WTC11 (cell line): Measurements from ENCODE around the gene S100A12. TPM values are rescaled to one million over a fixed set of nuclear protein-coding genes. Genes with fewer than 3 reads are reported as not detected.

Experiments
- ATAC-seq: fragments of 200-7000 bp; cut with Tn5 transposase; 2 replicates; pipeline ENCODE4 v1.10.0; 2021; ENCODE audit warnings: mild to moderate bottlenecking, moderate library complexity
- CTCF ChIA-PET: fragments of 300-600 bp; sonication (Branson Sonifier 250); formaldehyde crosslinking; loops from one replicate; lab custom pipeline; 2021; ENCODE audit warnings: antibody characterized with exemption; lab: Charles Lee
- POLR2A ChIA-PET: fragments of 350-600 bp; sonication (Branson Sonifier 250); formaldehyde crosslinking; loops from one replicate; lab custom pipeline; 2021; ENCODE audit warnings: antibody characterized with exemption; lab: Charles Lee
- DNase-seq: peaks from one replicate; pipeline ENCODE4 v3.0.0; 2021; ENCODE audit warnings: low spot score
- H3K27ac Mint-ChIP-seq: 2 replicates; pipeline ENCODE4 v1.8.0; 2021; ENCODE audit warnings: mixed read lengths
- H3K27me3 Mint-ChIP-seq: 2 replicates; pipeline ENCODE4 v1.8.0; 2021; ENCODE audit warnings: low read depth, mild to moderate bottlenecking, moderate library complexity, mixed read lengths
- H3K36me3 Mint-ChIP-seq: 2 replicates; pipeline ENCODE4 v1.8.0; 2021; ENCODE audit warnings: mixed read lengths
- H3K4me1 Mint-ChIP-seq: 2 replicates; pipeline ENCODE4 v1.8.0; 2022; ENCODE audit warnings: mixed read lengths
- H3K4me3 Mint-ChIP-seq: 2 replicates; pipeline ENCODE4 v1.8.0; 2021; ENCODE audit warnings: mild to moderate bottlenecking, moderate library complexity, mixed read lengths
- H3K9me3 Mint-ChIP-seq: 2 replicates; pipeline ENCODE4 v1.8.0; 2021; ENCODE audit warnings: mixed read lengths
- ATF3 ChIP-seq: sonication (generic); formaldehyde crosslinking; conservative IDR thresholded peaks from 2 replicates; pipeline ENCODE4 v1.8.1; 2022; ENCODE audit warnings: mild to moderate bottlenecking, missing genetic modification reagents
- ATF6 ChIP-seq: sonication (generic); formaldehyde crosslinking; IDR thresholded peaks from 2 replicates; pipeline ENCODE4 v1.8.1; 2023; ENCODE audit warnings: mild to moderate bottlenecking, missing genetic modification reagents
- CDX4 ChIP-seq: fragments of 250-450 bp; sonication (Bioruptor Pico); IDR thresholded peaks from 2 replicates; pipeline ENCODE4 v1.9.0; 2021; ENCODE audit warnings: moderate library complexity, mild to moderate bottlenecking, inconsistent platforms, borderline replicate concordance
- CREM ChIP-seq: sonication (generic); formaldehyde crosslinking; IDR thresholded peaks from 2 replicates; pipeline ENCODE4 v1.8.1; 2022; ENCODE audit warnings: mild to moderate bottlenecking, missing genetic modification reagents, moderate library complexity
- E2F5 ChIP-seq: sonication (generic); formaldehyde crosslinking; IDR thresholded peaks from 2 replicates; pipeline ENCODE4 v1.8.1; 2022; ENCODE audit warnings: mild to moderate bottlenecking, moderate library complexity, missing genetic modification reagents
- GTF2I ChIP-seq: fragments of 250-450 bp; sonication (Bioruptor Pico); conservative IDR thresholded peaks from 2 replicates; pipeline ENCODE4 v1.4.0; 2021; ENCODE audit warnings: mild to moderate bottlenecking
- HMGA2 ChIP-seq: fragments of 250-450 bp; sonication (Bioruptor Pico); IDR thresholded peaks from 2 replicates; pipeline ENCODE4 v1.4.0; 2021; ENCODE audit warnings: mild to moderate bottlenecking, moderate library complexity
- HMGXB4 ChIP-seq: sonication (generic); formaldehyde crosslinking; IDR thresholded peaks from 2 replicates; pipeline ENCODE4 v1.8.1; 2023; ENCODE audit warnings: mild to moderate bottlenecking, moderate library complexity, missing genetic modification reagents
- JUN ChIP-seq: sonication (generic); formaldehyde crosslinking; IDR thresholded peaks from 2 replicates; pipeline ENCODE4 v1.8.0; 2023; ENCODE audit warnings: mild to moderate bottlenecking, missing genetic modification reagents
- MXD4 ChIP-seq: fragments of 250-450 bp; sonication (Bioruptor Pico); IDR thresholded peaks from 2 replicates; pipeline ENCODE4 v1.8.0; 2021; ENCODE audit warnings: mild to moderate bottlenecking, moderate library complexity, borderline replicate concordance
- NFE2L1 ChIP-seq: sonication (generic); formaldehyde crosslinking; IDR thresholded peaks from 2 replicates; pipeline ENCODE4 v1.8.1; 2023; ENCODE audit warnings: missing genetic modification reagents
- NFYB ChIP-seq: sonication (generic); formaldehyde crosslinking; conservative IDR thresholded peaks from 2 replicates; pipeline ENCODE4 v1.8.0; 2022; ENCODE audit warnings: low read depth, missing genetic modification reagents
- OVOL2 ChIP-seq: fragments of 250-450 bp; sonication (Bioruptor Pico); IDR thresholded peaks from 2 replicates; pipeline ENCODE4 v1.9.0; 2021; ENCODE audit warnings: mild to moderate bottlenecking, borderline replicate concordance
- PRDM15 ChIP-seq: sonication (generic); formaldehyde crosslinking; IDR thresholded peaks from 2 replicates; pipeline ENCODE4 v1.8.0; 2022; ENCODE audit warnings: missing genetic modification reagents
- SMAD3 ChIP-seq: sonication (generic); formaldehyde crosslinking; IDR thresholded peaks from 2 replicates; pipeline ENCODE4 v1.8.0; 2022; ENCODE audit warnings: missing genetic modification reagents, mild to moderate bottlenecking, borderline replicate concordance
- SMAD4 ChIP-seq: sonication (generic); formaldehyde crosslinking; IDR thresholded peaks from 2 replicates; pipeline ENCODE4 v1.8.0; 2022; ENCODE audit warnings: mild to moderate bottlenecking, missing genetic modification reagents
- TEAD1 ChIP-seq: sonication (generic); formaldehyde crosslinking; IDR thresholded peaks from 2 replicates; pipeline ENCODE4 v1.8.0; 2022; ENCODE audit warnings: mild to moderate bottlenecking, missing genetic modification reagents
- TP53 ChIP-seq: sonication (generic); formaldehyde crosslinking; IDR thresholded peaks from 2 replicates; pipeline ENCODE4 v1.8.1; 2023; ENCODE audit warnings: mild to moderate bottlenecking, missing genetic modification reagents
- USF1 ChIP-seq: sonication (generic); formaldehyde crosslinking; IDR thresholded peaks from 2 replicates; pipeline ENCODE4 v1.8.0; 2022; ENCODE audit warnings: mild to moderate bottlenecking, missing genetic modification reagents
- USF2 ChIP-seq: sonication (generic); formaldehyde crosslinking; IDR thresholded peaks from 2 replicates; pipeline ENCODE4 v1.8.1; 2023; ENCODE audit warnings: mild to moderate bottlenecking, missing genetic modification reagents, moderate library complexity
- ZBTB21 ChIP-seq: sonication (generic); formaldehyde crosslinking; IDR thresholded peaks from 2 replicates; pipeline ENCODE4 v1.8.1; 2023; ENCODE audit warnings: mild to moderate bottlenecking, missing genetic modification reagents, borderline replicate concordance
- ZBTB43 ChIP-seq: sonication (generic); formaldehyde crosslinking; IDR thresholded peaks from 2 replicates; pipeline ENCODE4 v1.8.1; 2023; ENCODE audit warnings: mild to moderate bottlenecking, missing genetic modification reagents
- ZNF219 ChIP-seq: sonication (generic); formaldehyde crosslinking; IDR thresholded peaks from 2 replicates; pipeline ENCODE4 v1.8.0; 2023; ENCODE audit warnings: missing genetic modification reagents, mild to moderate bottlenecking, borderline replicate concordance
- ZNF232 ChIP-seq: sonication (generic); formaldehyde crosslinking; IDR thresholded peaks from 2 replicates; pipeline ENCODE4 v1.8.0; 2022; ENCODE audit warnings: mild to moderate bottlenecking, missing genetic modification reagents
- ZNF423 ChIP-seq: fragments of 250-450 bp; sonication (Bioruptor Pico); IDR thresholded peaks from 2 replicates; pipeline ENCODE4 v2.1.2; 2022; ENCODE audit warnings: mild to moderate bottlenecking, moderate library complexity
- total RNA-seq: library from RNA; stranded (reverse); gene quantifications from 3 replicates; pipeline ENCODE4 v1.2.3, GENCODE V29; 2021

Gene S100A12
- total RNA-seq, 1 experiment from 2014 or later = not detected

GRCh38 chr1:153371231-153371630, 4.2 kb downstream of the S100A12 start:
- no peak overlapping the region for H3K27ac Mint-ChIP-seq
- ChIA-PET CTCF (no interaction called here), POLR2A (no interaction called here)
- ATAC-seq (no peak), DNase-seq (no peak)
- H3K36me3 Mint-ChIP-seq = no peaks in the 10 kb centered on the region
- no peak for TF ChIP-seq GTF2I (CRISPR knock-in tag)
- no peak for TF ChIP-seq HMGXB4
- no peak for TF ChIP-seq JUN
- TF ChIP-seq ATF6 (CRISPR knock-in tag) = no peak
- TF ChIP-seq NFE2L1 (CRISPR knock-in tag) = no peak
- TF ChIP-seq NFYB (CRISPR knock-in tag) = no peak
- no peak for TF ChIP-seq CREM (CRISPR knock-in tag)
- TF ChIP-seq TP53 = no peak
- TF ChIP-seq ZBTB21 (CRISPR knock-in tag) = no peak
- no peak for TF ChIP-seq HMGA2
- no peak for TF ChIP-seq MXD4 (CRISPR knock-in tag)
- no peak for TF ChIP-seq TEAD1
- TF ChIP-seq SMAD3 (CRISPR knock-in tag) = no peak
- no peak for TF ChIP-seq ZBTB43 (CRISPR knock-in tag)
- TF ChIP-seq USF1 (CRISPR knock-in tag) = no peak
- TF ChIP-seq USF2 (CRISPR knock-in tag) = no peak
- H3K4me3 Mint-ChIP-seq = no peak overlapping the region
- peaks cover 9% of the 10 kb centered on the region for H3K27me3 Mint-ChIP-seq
- peaks cover 6% of the 10 kb centered on the region for H3K9me3 Mint-ChIP-seq
- no peaks in the 10 kb centered on the region for H3K4me1 Mint-ChIP-seq

GRCh38 chr1:153370146-153370545, 5.3 kb downstream of the S100A12 start:
- H3K4me1 Mint-ChIP-seq = no peaks in the 10 kb centered on the region
- H3K9me3 Mint-ChIP-seq = peaks cover 6% of the 10 kb centered on the region
- H3K27ac Mint-ChIP-seq = no peak overlapping the region
- POLR2A ChIA-PET = no interaction called here
- H3K27me3 Mint-ChIP-seq = peaks cover 9% of the 10 kb centered on the region; the same call in 1 of the 2 replicates
- CTCF ChIA-PET = no interaction called here
- no peak overlapping the region for H3K4me3 Mint-ChIP-seq
- DNase-seq = no peak
- no peaks in the 10 kb centered on the region for H3K36me3 Mint-ChIP-seq
- no peak for ATAC-seq
- TF ChIP-seq PRDM15 (CRISPR knock-in tag) = no peak
- TF ChIP-seq ZNF232 (CRISPR knock-in tag) = no peak
- TF ChIP-seq E2F5 (CRISPR knock-in tag) = no peak
- no peak for TF ChIP-seq JUN
- no peak for TF ChIP-seq GTF2I (CRISPR knock-in tag)
- no peak for TF ChIP-seq ATF3 (CRISPR knock-in tag)
- TF ChIP-seq ZNF423 (CRISPR knock-in tag) = no peak
- TF ChIP-seq ZNF219 (CRISPR knock-in tag) = no peak
- TF ChIP-seq OVOL2 = no peak
- no peak for TF ChIP-seq SMAD4
- TF ChIP-seq CDX4 (CRISPR knock-in tag) = no peak
